OCI-LY1 (cell line): ENCODE measurements around the gene MIER1.
A peak's percentile ranks its signal among the peaks of the same experiment; 100 is the strongest.

Experiments used
- H2AFZ ChIP-seq: fragments of 200-600 bp; sonication (generic), shearing (Covaris generic); 2 replicates; pipeline ENCODE4 v1.6.0; 2014; ENCODE audit warnings: antibody characterized with exemption, mild to moderate bottlenecking, low read length
- H3F3A ChIP-seq: fragments of 200-600 bp; sonication (generic), shearing (Covaris generic); 2 replicates; pipeline ENCODE4 v1.6.0; 2014; ENCODE audit warnings: mild to moderate bottlenecking, antibody characterized with exemption, low read length, moderate library complexity; ENCODE audit not compliant: insufficient read depth
- H3K27ac ChIP-seq: fragments of 200-600 bp; sonication (generic); 2 replicates; pipeline ENCODE4 v1.5.1; 2014; ENCODE audit warnings: low read length, mixed run types, mild to moderate bottlenecking, low read depth; ENCODE audit not compliant: poor library complexity, severe bottlenecking
- H3K27me3 ChIP-seq: fragments of 200-600 bp; sonication (generic); 2 replicates; pipeline ENCODE4 v1.6.0; 2014; ENCODE audit warnings: antibody characterized with exemption, mild to moderate bottlenecking, low read length, moderate library complexity; ENCODE audit not compliant: insufficient read depth
- H3K36me3 ChIP-seq: fragments of 200-600 bp; sonication (generic); 2 replicates; pipeline ENCODE4 v1.6.1; 2014; ENCODE audit warnings: mild to moderate bottlenecking, antibody characterized with exemption, low read length, moderate library complexity, mixed read lengths; ENCODE audit not compliant: insufficient read depth
- H3K4me1 ChIP-seq: fragments of 200-600 bp; sonication (generic); 2 replicates; pipeline ENCODE4 v1.5.1; 2014; ENCODE audit warnings: mild to moderate bottlenecking, low read length, moderate library complexity; ENCODE audit not compliant: insufficient read depth, severe bottlenecking
- H3K4me2 ChIP-seq: fragments of 200-600 bp; sonication (generic), shearing (Covaris generic); 2 replicates; pipeline ENCODE4 v1.6.1; 2014; ENCODE audit warnings: low read length
- H3K4me3 ChIP-seq: fragments of 200-600 bp; sonication (generic); 2 replicates; pipeline ENCODE4 v1.5.1; 2014; ENCODE audit warnings: low read length, low read depth, mild to moderate bottlenecking, mixed read lengths; ENCODE audit not compliant: poor library complexity, severe bottlenecking
- H3K79me2 ChIP-seq: fragments of 200-600 bp; shearing (Covaris generic); 2 replicates; pipeline ENCODE4 v1.6.1; 2016; ENCODE audit warnings: mixed run types, low read length, mixed read lengths; ENCODE audit not compliant: insufficient read depth
- H3K9ac ChIP-seq: fragments of 200-600 bp; sonication (generic), shearing (Covaris generic); 2 replicates; pipeline ENCODE4 v1.6.1; 2014; ENCODE audit warnings: mild to moderate bottlenecking, low read length, mixed read lengths
- H3K9me2 ChIP-seq: fragments of 200-600 bp; sonication (generic), shearing (Covaris generic); 2 replicates; pipeline ENCODE4 v1.6.1; 2014; ENCODE audit warnings: low read depth, mild to moderate bottlenecking, low read length, mixed read lengths
- H3K9me3 ChIP-seq: fragments of 200-600 bp; shearing (Covaris generic); 2 replicates; pipeline ENCODE4 v1.6.1; 2014; ENCODE audit warnings: low read length, mixed read lengths
- H4K20me1 ChIP-seq: fragments of 200-600 bp; sonication (generic), shearing (Covaris generic); 2 replicates; pipeline ENCODE4 v1.6.0; 2016; ENCODE audit warnings: mild to moderate bottlenecking, low read length; ENCODE audit not compliant: insufficient read depth
- EZH2 ChIP-seq: fragments of 200-600 bp; sonication (generic), shearing (Covaris generic); IDR thresholded peaks from 2 replicates; pipeline ENCODE4 v1.8.0; 2017; ENCODE audit warnings: borderline replicate concordance, mixed run types, mild to moderate bottlenecking, antibody characterized with exemption, low read length, moderate library complexity, mixed read lengths
- TF ChIP-seq, protein P1 (sequence below): fragments of 200-600 bp; sonication (generic), shearing (Covaris generic); IDR thresholded peaks from 2 replicates; pipeline ENCODE4 v1.5.1; 2017; ENCODE audit warnings: mild to moderate bottlenecking, antibody characterized with exemption, low read length, moderate library complexity, mixed read lengths

Gene MIER1

DNA sequence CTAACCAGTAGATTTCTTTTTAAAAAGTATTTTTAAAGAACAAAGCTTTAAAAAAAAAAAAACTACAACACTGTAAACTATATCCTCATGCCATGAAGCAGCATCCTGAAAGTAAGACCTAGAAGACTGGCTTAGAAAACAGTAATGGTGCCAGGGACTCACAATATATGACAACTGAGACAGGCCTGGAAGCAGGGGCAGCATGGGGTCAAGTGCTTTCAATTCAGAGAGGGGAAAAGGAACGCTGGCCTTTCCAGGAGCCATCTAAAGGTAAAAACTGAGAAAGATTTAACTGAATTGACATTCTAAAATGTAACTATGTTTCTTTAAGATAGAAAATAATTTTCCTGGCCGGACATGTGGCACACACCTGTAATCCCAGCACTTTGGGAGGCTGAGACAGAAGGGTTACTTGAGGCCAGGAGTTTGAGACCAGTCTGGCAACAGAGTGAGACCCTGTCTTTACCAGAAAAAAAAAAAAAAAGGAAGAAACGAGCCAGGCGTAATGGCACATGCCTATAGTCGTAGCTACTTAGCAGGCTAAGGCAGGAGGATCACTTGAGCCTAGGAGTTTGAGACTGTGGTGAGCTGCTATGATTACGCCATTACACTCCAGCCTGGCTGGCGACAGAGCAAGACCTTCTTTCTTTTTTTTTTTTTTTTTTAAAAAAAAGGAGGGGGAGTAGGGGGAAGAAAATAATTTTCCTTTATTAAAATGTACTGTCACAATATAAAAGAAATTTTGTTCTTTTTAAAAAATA is 75.0 kb downstream of the MIER1 start:
- Histone ChIP-seq H3K79me2 (no peaks in the 10 kb centered on the region), H3K4me1 (peaks cover 26% of the 10 kb centered on the region), H3K9me2 (no peaks in the 10 kb centered on the region), H3K9me3 (no peaks in the 10 kb centered on the region), H3K9ac (no peak overlapping the region), H3K27me3 (no peaks in the 10 kb centered on the region), H3F3A (no peaks in the 10 kb centered on the region), H3K27ac (no peak overlapping the region), H3K4me3 (no peak overlapping the region), H3K4me2 (no peak overlapping the region), H4K20me1 (no peaks in the 10 kb centered on the region), H2AFZ (no peak overlapping the region), H3K36me3 (peaks cover 36% of the 10 kb centered on the region; the same call in 1 of the 2 replicates)
- TF ChIP-seq, protein P1, sequence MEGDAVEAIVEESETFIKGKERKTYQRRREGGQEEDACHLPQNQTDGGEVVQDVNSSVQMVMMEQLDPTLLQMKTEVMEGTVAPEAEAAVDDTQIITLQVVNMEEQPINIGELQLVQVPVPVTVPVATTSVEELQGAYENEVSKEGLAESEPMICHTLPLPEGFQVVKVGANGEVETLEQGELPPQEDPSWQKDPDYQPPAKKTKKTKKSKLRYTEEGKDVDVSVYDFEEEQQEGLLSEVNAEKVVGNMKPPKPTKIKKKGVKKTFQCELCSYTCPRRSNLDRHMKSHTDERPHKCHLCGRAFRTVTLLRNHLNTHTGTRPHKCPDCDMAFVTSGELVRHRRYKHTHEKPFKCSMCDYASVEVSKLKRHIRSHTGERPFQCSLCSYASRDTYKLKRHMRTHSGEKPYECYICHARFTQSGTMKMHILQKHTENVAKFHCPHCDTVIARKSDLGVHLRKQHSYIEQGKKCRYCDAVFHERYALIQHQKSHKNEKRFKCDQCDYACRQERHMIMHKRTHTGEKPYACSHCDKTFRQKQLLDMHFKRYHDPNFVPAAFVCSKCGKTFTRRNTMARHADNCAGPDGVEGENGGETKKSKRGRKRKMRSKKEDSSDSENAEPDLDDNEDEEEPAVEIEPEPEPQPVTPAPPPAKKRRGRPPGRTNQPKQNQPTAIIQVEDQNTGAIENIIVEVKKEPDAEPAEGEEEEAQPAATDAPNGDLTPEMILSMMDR, result no peak
- TF ChIP-seq EZH2, result no peak

DNA sequence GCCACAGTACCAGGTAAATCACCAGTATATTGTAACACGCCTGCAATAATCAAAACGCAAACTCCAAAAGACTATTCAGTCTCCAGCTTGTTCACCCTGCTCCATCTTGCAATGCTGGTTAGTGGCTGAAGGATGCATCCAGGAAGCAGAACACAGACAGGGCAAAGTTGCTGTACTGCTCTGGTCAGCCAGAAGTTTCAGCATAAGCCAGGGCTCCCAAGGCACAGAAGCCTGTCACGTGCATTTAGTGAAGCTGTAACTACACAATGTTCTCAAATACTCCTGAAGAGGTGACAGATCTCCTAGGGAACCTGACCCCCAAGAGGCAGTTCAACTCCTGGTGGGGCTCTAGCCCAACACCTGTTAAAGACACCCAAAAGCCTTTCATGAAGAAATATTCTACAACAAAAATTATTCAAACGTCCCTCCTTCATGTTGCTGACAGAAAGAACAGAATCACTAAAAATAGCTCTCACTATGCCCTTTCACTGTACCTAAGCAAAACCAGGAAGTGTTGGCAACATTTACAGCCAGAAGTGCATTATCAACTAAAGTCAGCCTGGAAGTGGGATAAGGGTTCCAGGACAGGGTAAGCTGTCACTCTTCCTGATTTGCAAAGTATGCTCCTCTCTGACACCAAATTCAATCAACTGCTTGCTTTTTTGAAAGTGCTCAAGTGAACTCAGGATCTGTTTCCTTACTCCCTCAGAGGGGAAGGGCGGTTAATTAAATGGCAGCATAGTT is 77.1 kb downstream of the MIER1 start:
- H3K4me1 ChIP-seq, result peaks cover 10% of the 10 kb centered on the region
- H3K79me2 ChIP-seq, result no peaks in the 10 kb centered on the region
- no peak overlapping the region for H2AFZ ChIP-seq
- H3F3A ChIP-seq, result no peaks in the 10 kb centered on the region
- no peak overlapping the region for H3K9ac ChIP-seq
- H3K9me3 ChIP-seq, result no peaks in the 10 kb centered on the region
- H4K20me1 ChIP-seq, result no peaks in the 10 kb centered on the region
- H3K27me3 ChIP-seq, result no peaks in the 10 kb centered on the region
- H3K9me2 ChIP-seq, result no peaks in the 10 kb centered on the region
- peak overlapping the region; percentile 22 for H3K27ac ChIP-seq
- H3K4me3 ChIP-seq, result no peak overlapping the region
- TF ChIP-seq, protein P1, result no peak
- TF ChIP-seq EZH2, result no peak
- H3K36me3 ChIP-seq, result peaks cover 39% of the 10 kb centered on the region; the same call in 1 of the 2 replicates
- H3K4me2 ChIP-seq, result no peak overlapping the region

DNA sequence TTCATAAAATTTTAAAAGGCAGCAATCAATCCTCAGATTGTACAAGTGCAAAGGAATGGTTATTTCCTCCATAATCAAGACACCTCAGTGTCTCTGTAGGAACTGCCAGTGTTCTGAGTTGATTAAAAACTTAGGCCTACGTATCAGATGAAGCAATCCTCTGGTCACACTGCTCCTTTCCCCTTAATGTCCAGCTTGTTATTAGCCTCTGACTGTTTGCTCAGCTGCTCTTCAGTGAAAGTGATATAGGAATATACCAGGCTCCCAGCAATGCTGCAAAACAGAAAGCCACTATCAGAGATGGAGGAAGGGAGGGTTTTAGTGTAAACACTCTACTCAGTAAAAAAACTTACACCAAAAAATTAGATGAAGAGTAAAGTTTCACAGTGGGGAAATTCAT is 79.4 kb downstream of the MIER1 start:
- Histone ChIP-seq H3K36me3 (peaks cover 60% of the 10 kb centered on the region), H3K27ac (no peak overlapping the region)
- TF ChIP-seq EZH2, result no peak
- TF ChIP-seq, protein P1, result no peak

More for the DNA sequence above, 79.4 kb downstream of the MIER1 start:
- Histone ChIP-seq H3K4me3 (no peak overlapping the region), H3K27me3 (no peaks in the 10 kb centered on the region), H3K79me2 (no peaks in the 10 kb centered on the region), H3K9me3 (no peaks in the 10 kb centered on the region), H2AFZ (no peak overlapping the region), H3K9me2 (no peaks in the 10 kb centered on the region), H4K20me1 (no peaks in the 10 kb centered on the region), H3K9ac (no peak overlapping the region), H3F3A (no peaks in the 10 kb centered on the region), H3K4me1 (peaks cover 10% of the 10 kb centered on the region), H3K4me2 (no peak overlapping the region)
